Activated CD4-positive, CD25-positive, alpha-beta regulatory T cell treated with anti-CD3 and anti-CD28 coated beads, Interleukin-2, amount 50 U/mL, for 16 hours (primary cell): Measurements from ENCODE around the gene RARS1.
"Not testable (repeated sequence)": the region's sequence is repeated elsewhere in the genome, so short reads cannot be mapped to it uniquely, and the experiment has no call there.

Experiments
- DNase-seq: peaks from one replicate; pipeline ENCODE4 v3.0.0-alpha.2; 2020; ENCODE audit warnings: low read depth, low spot score

Gene RARS1

DNA sequence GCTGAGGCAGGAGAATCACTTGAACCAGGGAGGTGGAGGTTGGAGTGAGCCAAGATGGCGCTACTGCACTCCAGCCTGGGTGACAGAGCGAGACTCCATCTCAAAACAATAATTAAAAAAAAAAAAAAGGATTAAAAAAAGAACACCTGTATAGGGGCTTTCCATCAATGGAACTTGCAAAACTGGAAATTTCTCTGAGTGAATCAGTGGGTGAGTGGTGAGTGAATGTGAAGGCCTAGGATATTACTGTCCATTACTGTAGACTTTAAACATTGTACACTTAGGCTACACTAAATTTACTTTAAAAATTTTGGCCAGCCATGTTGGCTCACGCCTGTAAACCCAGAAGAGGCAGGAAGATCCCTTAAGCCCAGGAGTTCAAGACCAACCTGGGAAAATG lies 5.7 kb upstream of the RARS1 start:
- DNase-seq: no peak

GRCh38 chr5:168481330-168481788 lies 4.9 kb upstream of the RARS1 start:
- no peak for DNase-seq

GRCh38 chr5:168482361-168482760 lies 3.9 kb upstream of the RARS1 start:
- no peak for DNase-seq

- DNase-seq: no peak
Observed at GRCh38 chr5:168489059-168489458, 2.8 kb downstream of the RARS1 start.

GRCh38 chr5:168494057-168494555 lies 7.8 kb downstream of the RARS1 start:
- no peak for DNase-seq

DNA sequence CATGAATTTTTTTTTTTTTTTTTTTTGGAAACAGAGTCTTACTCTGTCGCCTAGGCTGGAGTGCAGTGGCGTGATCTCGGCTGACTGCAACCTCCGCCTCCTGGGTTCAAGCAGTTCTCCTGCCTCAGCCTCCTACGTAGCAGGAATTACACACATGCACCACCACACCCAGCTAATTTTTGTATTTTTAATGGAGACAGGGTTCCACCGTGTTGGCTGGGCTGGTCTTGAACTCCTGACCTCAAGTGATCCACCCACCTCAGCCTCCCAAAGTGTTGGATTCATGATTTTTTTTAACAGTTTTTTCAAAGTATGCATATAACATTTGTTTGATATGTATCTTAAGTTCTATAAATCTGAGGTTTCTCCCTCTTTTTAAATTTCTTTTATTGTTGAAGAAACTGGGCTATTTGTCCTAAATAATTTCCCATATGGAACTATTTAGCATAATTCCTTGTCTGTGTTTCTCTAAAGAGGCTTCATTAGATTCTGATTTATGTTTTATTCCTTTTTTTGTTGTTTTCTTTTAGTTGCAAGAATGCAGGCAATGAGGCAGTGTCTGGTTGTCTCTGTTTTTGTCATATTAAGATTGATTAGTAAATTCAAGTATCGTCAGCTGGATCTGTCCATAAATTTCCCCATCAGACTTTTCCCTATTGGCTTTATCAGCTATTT lies 16.4 kb downstream of the RARS1 start:
- DNase-seq: no peak

DNA sequence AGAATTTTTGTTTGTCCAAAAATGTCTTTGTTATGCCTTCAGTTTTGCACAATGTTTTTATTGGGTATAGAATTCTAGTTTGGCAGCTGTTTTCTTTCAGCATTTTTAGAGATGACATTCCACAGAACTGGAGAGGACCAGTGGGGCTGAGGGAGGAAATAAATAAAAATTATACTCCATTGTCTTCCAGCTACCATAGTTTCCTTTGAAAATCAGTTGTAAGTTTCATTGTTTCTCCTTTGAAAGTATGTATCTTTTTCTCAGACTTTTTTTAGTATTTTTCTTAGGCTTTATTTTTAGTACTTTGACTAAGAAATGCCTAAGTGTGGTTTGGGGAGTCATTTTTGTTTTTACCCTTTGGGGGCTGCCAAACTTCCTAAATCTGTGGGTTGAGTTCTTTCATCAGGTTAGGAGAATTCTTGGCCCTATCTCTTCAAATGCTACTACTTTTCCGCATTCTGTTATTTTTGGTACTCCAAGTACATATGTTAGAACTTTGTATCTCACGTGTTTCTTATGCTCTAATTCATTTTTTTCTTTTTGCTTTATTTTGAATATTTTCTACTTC lies 27.7 kb downstream of the RARS1 start:
- DNase-seq: no peak

- DNase-seq: no peak
Observed at GRCh38 chr5:168525856-168526255, 39.6 kb downstream of the RARS1 start.

- DNase-seq: no peak
Observed at GRCh38 chr5:168527756-168528295, 41.6 kb downstream of the RARS1 start.

DNA sequence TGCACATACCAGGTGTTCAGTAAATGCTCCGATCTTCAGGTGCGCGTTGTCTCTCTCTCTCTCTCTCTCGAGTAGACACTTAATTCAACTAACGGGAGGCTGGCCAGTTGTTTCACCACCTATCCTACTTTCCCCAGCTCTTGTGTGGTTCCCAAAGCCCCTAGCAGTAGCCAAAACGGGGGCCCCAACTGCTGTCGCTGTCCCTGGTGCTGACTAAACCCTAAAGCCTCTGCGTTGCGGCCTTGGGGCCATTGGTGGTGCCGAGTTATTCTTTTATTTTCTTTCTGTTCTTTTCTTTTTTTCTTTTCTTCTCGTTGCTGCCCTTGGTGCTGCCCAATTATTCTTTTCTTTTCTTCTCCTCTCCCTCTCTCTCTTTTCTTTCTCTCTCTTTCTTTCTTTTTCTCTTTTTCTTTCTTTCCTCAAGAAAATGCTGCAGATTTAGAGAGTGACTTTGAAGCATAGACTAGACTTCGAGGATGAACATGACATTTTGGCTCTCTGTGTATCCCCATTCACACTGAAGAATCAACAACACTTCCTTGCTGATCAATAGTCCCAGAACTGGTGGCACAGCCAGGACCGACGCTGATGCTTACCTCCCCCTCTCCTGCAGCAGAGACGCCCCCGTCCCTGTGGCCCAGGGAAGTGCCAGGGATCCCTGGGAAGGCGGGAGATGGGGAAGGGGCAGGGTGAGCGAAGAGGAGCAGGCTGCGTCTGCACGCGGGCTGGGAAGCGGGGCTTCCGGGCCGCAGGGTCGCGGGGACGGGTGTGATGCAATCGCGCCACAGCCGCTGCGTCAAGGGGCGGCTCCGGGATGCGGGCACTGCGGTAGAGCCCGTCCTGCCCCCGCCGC lies 42.5 kb downstream of the RARS1 start, which contains the start of gene FBLL1:
FBLL1 (plus strand) TSS at position 785 of the 853 bp plus-strand sequence. CDS start 200 bp downstream, outside the sequence.
- DNase-seq: no peak

DNA sequence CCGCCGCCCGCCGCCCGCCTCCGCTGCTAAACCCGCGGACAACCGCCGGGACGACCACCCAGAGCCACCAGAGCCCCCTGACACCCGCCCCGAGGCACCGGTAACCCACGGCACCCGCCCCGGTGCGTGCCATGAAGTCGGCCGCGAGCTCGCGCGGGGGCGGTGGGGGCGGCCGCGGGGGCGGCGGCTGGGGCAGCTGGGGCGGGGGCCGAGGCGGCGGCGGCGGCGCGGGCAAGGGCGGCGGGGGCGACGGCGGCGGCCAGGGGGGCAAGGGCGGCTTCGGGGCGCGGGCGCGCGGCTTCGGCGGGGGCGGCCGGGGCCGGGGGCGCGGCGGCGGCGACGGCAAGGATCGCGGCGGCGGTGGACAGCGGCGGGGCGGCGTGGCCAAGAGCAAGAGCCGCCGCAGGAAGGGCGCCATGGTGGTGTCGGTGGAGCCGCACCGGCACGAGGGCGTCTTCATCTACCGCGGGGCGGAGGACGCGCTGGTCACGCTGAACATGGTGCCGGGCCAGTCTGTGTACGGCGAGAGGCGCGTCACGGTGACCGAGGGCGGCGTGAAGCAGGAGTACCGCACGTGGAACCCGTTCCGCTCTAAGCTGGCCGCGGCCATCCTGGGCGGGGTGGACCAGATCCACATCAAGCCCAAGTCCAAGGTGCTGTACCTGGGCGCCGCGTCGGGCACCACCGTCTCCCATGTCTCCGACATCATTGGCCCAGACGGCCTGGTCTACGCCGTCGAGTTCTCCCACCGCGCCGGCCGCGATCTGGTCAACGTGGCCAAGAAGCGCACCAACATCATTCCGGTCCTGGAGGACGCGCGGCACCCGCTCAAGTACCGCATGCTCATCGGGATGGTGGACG lies 43.3 kb downstream of the RARS1 start:
- DNase-seq: no peak

DNA sequence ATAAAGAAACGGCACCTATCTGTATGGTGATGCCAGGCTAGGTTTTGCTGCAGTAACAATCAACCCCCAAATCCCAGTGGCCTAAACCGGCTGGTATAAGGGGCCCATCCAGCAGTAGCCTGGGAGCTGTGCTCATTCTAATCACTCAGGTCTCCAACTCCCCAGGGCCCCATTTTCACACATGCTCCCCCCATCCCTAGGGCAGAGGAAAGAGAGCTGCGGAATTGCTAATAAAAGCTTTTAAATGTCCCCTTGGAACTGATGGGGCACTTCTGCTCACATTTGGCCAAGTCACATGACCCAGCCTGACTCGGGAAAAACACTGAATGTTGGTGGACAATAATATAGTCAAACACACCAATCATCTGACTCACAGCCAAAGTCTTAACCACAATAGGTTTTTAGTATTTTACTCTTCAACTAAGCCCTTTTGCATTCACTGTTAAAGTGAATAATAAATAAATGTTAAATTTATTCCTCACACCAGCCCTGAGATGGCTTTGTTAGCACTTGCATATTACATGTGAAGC lies 44.4 kb downstream of the RARS1 start:
- no peak for DNase-seq

DNA sequence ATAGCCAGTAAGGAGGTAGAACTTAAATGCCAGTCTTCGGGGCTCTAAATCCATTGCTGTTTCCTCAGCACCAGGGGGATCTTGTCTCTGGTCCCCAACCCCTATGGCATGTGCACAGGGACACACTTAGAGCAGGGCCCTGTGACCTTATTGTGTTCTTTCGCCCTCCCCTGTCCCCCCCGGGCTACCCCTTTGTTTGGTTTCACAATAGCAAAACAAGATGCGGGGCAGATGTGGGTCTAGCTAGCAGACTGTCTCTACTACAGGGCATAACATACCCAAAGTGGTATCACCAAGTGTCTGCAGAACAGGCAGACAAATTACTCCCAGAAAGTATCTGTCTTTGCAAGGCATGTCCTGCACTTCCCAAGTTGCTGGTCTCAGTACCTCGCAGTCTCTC lies 44.9 kb downstream of the RARS1 start:
- DNase-seq: no peak

GRCh38 chr5:168531987-168532864 lies 46.0 kb downstream of the RARS1 start:
- DNase-seq: no peak

DNA sequence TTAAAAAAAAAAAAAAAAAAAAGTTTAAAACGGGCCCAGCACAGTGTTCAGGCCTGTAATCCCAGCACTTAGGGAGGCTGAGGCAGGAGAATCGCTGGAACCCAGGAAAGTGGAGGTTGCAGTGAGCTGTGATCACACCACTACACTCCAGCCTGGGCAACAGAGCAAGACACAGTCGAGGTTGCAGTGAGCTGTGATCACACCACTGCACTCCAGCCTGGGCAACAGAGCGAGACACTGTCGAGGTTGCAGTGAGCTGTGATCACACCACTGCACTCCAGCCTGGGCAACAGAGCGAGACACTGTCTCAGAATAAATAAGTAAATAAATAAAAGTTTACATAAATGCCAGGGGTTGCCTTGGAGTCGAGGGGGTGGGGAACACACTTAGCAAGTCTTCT lies 48.1 kb downstream of the RARS1 start:
- DNase-seq: not testable (repeated sequence)

DNA sequence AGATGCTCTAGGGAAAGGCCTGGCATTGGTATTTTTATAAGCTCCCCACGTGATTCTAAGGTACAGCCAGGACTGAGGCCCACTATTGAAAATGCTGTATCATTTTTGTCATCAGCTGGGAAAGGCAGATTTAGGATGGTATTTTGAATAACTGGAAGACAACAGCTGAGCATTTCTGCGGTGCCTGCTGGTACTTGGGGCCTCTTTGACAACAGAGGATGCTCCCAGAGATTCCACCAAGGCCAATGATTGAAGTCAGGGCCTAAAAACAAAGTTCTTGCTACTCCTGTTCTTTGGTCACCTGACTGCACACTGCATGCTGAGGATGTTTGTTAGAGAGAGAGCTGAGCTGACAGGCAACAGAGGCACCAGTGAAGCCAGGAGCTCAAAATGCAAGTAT lies 50.9 kb downstream of the RARS1 start:
- DNase-seq: no peak

- DNase-seq: no peak
Observed at GRCh38 chr5:168549554-168549953, 63.3 kb downstream of the RARS1 start.

DNA sequence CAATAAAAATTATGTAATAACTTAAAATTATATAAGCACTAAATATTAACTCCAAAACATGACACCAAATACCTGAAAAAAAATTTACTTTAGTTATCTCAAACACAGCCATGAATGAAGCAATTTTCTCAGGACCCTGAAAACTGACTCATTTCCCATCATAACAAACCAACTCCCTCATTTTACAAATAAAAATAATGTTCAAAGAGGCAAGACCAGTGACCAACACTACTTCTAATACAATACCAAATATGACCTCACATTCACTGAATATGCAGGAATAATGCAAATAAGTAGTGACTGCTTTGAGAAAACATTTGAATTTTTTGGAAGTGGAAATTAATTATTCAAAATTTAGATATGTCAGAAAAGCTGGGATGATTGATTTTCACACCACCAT lies 64.4 kb downstream of the RARS1 start:
- no peak for DNase-seq

GRCh38 chr5:168552146-168552545 lies 65.9 kb downstream of the RARS1 start:
- no peak for DNase-seq
